Esophagus muscularis mucosa (tissue), 4 donors: Measurements from ENCODE around the gene POGLUT2. TPM values are rescaled to one million over a fixed set of nuclear protein-coding genes. Genes with fewer than 3 reads are reported as not detected.
A peak's percentile ranks its signal among the peaks of the same experiment; 100 is the strongest.
"Not testable (repeated sequence)": the region's sequence is repeated elsewhere in the genome, so short reads cannot be mapped to it uniquely, and the experiment has no call there.

Experiments
- DNase-seq: peaks from one replicate; pipeline ENCODE4 v3.0.0-alpha.2; 2017; ENCODE audit errors: extremely low spot score
- H3K27ac ChIP-seq, 4 donors: fragments of 200-600 bp; sonication (generic); replicated peaks in 1 of 4; 1 replicate in 3 of 4; 2 replicates in 1 of 4; pipeline ENCODE4 v1.5.1; 2016 to 2019; ENCODE audit warnings: mild to moderate bottlenecking in 1 of 4
- H3K27me3 ChIP-seq, 4 donors: fragments of 200-600 bp; sonication (generic); one replicate each; pipeline versions ENCODE4 v1.5.1 to v1.6.0; 2016 to 2019
- H3K36me3 ChIP-seq, 4 donors: fragments of 200-600 bp; sonication (generic); one replicate each; pipeline ENCODE4 v1.5.1; 2016 to 2019
- H3K4me1 ChIP-seq, 4 donors: fragments of 200-600 bp; sonication (generic); one replicate each; pipeline ENCODE4 v1.5.1; 2016 to 2019
- H3K4me3 ChIP-seq, 4 donors: fragments of 200-600 bp; sonication (generic); 1 replicate in 2 of 4; 2 replicates in 2 of 4; pipeline ENCODE4 v1.5.1; 2016 to 2019; ENCODE audit warnings: mild to moderate bottlenecking in 4 of 4, moderate library complexity in 1 of 4
- H3K9me3 ChIP-seq, 4 donors: fragments of 200-600 bp; sonication (generic); 1 replicate in 3 of 4; 2 replicates in 1 of 4; pipeline ENCODE4 v1.5.1; 2016 to 2019
- CTCF ChIP-seq, 3 experiments: fragments of 200-600 bp in 2 of 3; fragments of 450-650 bp in 1 of 3; sonication (generic) in 2 of 3; IDR thresholded peaks; one replicate each; pipeline ENCODE4 v1.5.1; 2017 to 2019; ENCODE audit warnings: antibody characterized with exemption in 3 of 3, mild to moderate bottlenecking in 2 of 3, moderate library complexity in 1 of 3
- EP300 ChIP-seq: sonication (generic); formaldehyde crosslinking; IDR thresholded peaks from one replicate; pipeline ENCODE4 v1.6.1; 2017; ENCODE audit warnings: antibody characterized with exemption
- POLR2A ChIP-seq: fragments of 450-650 bp; IDR thresholded peaks from one replicate; pipeline ENCODE4 v1.6.1; 2017; ENCODE audit warnings: antibody characterized with exemption, moderate library complexity, mild to moderate bottlenecking, low read depth
- POLR2AphosphoS5 ChIP-seq, 2 donors: sonication (generic); formaldehyde crosslinking; IDR thresholded peaks; one replicate each; pipeline ENCODE4 v1.6.1; 2017; ENCODE audit warnings: antibody characterized with exemption in 2 of 2
- WGBS: methylation state at CpG from one replicate; pipeline ENCODE4 v1.1.5; 2018; 5-methylcytosine and 5-hydroxymethylcytosine counted together
- intact Hi-C: fragments of 100-400 bp; cut with DNase I; formaldehyde crosslinking; loops from one replicate; pipeline ENCODE4 v1.15.1; 2023
- total RNA-seq, 4 donors: library from RNA; depleted of rRNA; stranded (reverse); fragments of >200 nt; gene quantifications; one replicate each; pipeline versions ENCODE4 v1.1.0 to v1.2.1, GENCODE V29; 2016

The POGLUT2 gene
- total RNA-seq, 4 donors from 2014 or later = 4.8 to 7.5 (median 6.3) TPM

- DNase-seq = no peak
- Histone ChIP-seq H3K27me3 (no peaks in the 10 kb centered on the region), H3K4me1 (no peaks in the 10 kb centered on the region), H3K36me3 (peaks cover 0 to 52% (median 13%) of the 10 kb centered on the region in 4 donors), H3K9me3 (no peaks in the 10 kb centered on the region), H3K27ac (no peak overlapping the region), H3K4me3 (no peak overlapping the region)
- TF ChIP-seq EP300 = no peak
- TF ChIP-seq CTCF (IDR thresholded peaks at IDR 0.05) = no peak
- TF ChIP-seq POLR2A = no peak
- TF ChIP-seq POLR2AphosphoS5 (IDR thresholded peaks at IDR 0.05) = no peak
- intact Hi-C loops = no loop called here
- 89% methylated on average over 3 of the region's 3 CpGs for WGBS
These were observed 14.3 kb downstream of the POGLUT2 start for GRCh38 chr13:102784483-102784882.

- peaks cover 0 to 23% (median 2%) of the 10 kb centered on the region in 4 donors for H3K36me3 ChIP-seq
- intact Hi-C loops = no loop called here
- TF ChIP-seq CTCF (IDR thresholded peaks at IDR 0.05) = no peak
- TF ChIP-seq EP300 = no peak
- TF ChIP-seq POLR2A = no peak
- TF ChIP-seq POLR2AphosphoS5 (IDR thresholded peaks at IDR 0.05) = no peak
- no peaks in the 10 kb centered on the region for H3K27me3 ChIP-seq
- WGBS = 100% methylated on average over 1 of the region's 1 CpG
- no peak overlapping the region for H3K27ac ChIP-seq
- H3K4me3 ChIP-seq = no peak overlapping the region
- DNase-seq = no peak
- H3K9me3 ChIP-seq = no peaks in the 10 kb centered on the region
- H3K4me1 ChIP-seq = no peaks in the 10 kb centered on the region
These were observed 17.2 kb downstream of the POGLUT2 start for GRCh38 chr13:102781591-102781990.

GRCh38 chr13:102780656-102781055 lies 18.1 kb downstream of the POGLUT2 start:
- DNase-seq = peak; percentile 4
- H3K9me3 ChIP-seq, H3K27ac ChIP-seq, H3K4me3 ChIP-seq, H3K27me3 ChIP-seq, intact Hi-C loops, H3K4me1 ChIP-seq: not testable (repeated sequence)
- H3K36me3 ChIP-seq = peaks cover 0 to 14% (median 2%) of the 10 kb centered on the region in 4 donors
- WGBS = 95% methylated on average over 4 of the region's 4 CpGs

GRCh38 chr13:102779436-102780159 lies 19.2 kb downstream of the POGLUT2 start:
- Histone ChIP-seq H3K27me3 (no peaks in the 10 kb centered on the region), H3K9me3 (no peaks in the 10 kb centered on the region), H3K36me3 (peaks cover 0 to 5% (median 2%) of the 10 kb centered on the region in 4 donors), H3K4me1 (no peaks in the 10 kb centered on the region), H3K27ac (no peak overlapping the region), H3K4me3 (no peak overlapping the region)
- TF ChIP-seq POLR2A = no peak
- no peak for TF ChIP-seq POLR2AphosphoS5 (IDR thresholded peaks at IDR 0.05)
- TF ChIP-seq CTCF (IDR thresholded peaks at IDR 0.05) = no peak
- no peak for TF ChIP-seq EP300
- WGBS = 75% methylated on average over 5 of the region's 5 CpGs
- no peak for DNase-seq
- intact Hi-C loops = no loop called here

- 93% methylated on average over 3 of the region's 3 CpGs for WGBS
- no peaks in the 10 kb centered on the region for H3K27me3 ChIP-seq
- peaks cover 6 to 10% (median 8%) of the 10 kb centered on the region in 4 donors for H3K4me1 ChIP-seq
- H3K36me3 ChIP-seq = peaks cover 0 to 4% (median 0%) of the 10 kb centered on the region in 4 donors
- no peaks in the 10 kb centered on the region for H3K9me3 ChIP-seq
- H3K4me3 ChIP-seq = no peak overlapping the region
- TF ChIP-seq CTCF (IDR thresholded peaks at IDR 0.05) (no peak), POLR2A (no peak), POLR2AphosphoS5 (IDR thresholded peaks at IDR 0.05) (no peak), EP300 (no peak)
- peak; percentile 57 for DNase-seq
- intact Hi-C loops = no loop called here
- no peak overlapping the region for H3K27ac ChIP-seq
These were observed 21.0 kb downstream of the POGLUT2 start for GRCh38 chr13:102777736-102778135.
